Coronary artery (tissue), 2 donors: Measurements from ENCODE around the gene MEAK7.

Source experiments
- DNase-seq: peaks from one replicate; pipeline ENCODE4 v3.0.0-alpha.2; 2017; ENCODE audit warnings: low spot score
- H3K27ac ChIP-seq, 2 donors: fragments of 200-600 bp; sonication (generic); one replicate each; pipeline ENCODE4 v1.5.1; 2016 to 2019
- H3K4me3 ChIP-seq: fragments of 200-600 bp; sonication (generic); 2 replicates; pipeline ENCODE4 v1.5.1; 2016; ENCODE audit warnings: mild to moderate bottlenecking, moderate library complexity
- CTCF ChIP-seq: fragments of 200-600 bp; sonication (generic); IDR thresholded peaks from one replicate; pipeline ENCODE4 v1.5.1; 2019; ENCODE audit warnings: antibody characterized with exemption

MEAK7 gene

GRCh38 chr16:84487358-84487757 is 17.1 kb downstream of the MEAK7 start:
- no peak overlapping the region for H3K27ac ChIP-seq
- TF ChIP-seq CTCF = no peak
- peak; percentile 58 for DNase-seq
- H3K4me3 ChIP-seq = no peak overlapping the region

- peak; percentile 58 for DNase-seq
- Histone ChIP-seq H3K4me3 (no peak overlapping the region), H3K27ac (no peak overlapping the region)
- no peak for TF ChIP-seq CTCF
Measured at GRCh38 chr16:84486551-84487235, 17.8 kb downstream of the MEAK7 start.

- Histone ChIP-seq H3K4me3 (no peak overlapping the region), H3K27ac (no peak overlapping the region)
- no peak for TF ChIP-seq CTCF
- DNase-seq = peak; percentile 58
Measured at GRCh38 chr16:84486126-84486525, 18.3 kb downstream of the MEAK7 start.

DNA sequence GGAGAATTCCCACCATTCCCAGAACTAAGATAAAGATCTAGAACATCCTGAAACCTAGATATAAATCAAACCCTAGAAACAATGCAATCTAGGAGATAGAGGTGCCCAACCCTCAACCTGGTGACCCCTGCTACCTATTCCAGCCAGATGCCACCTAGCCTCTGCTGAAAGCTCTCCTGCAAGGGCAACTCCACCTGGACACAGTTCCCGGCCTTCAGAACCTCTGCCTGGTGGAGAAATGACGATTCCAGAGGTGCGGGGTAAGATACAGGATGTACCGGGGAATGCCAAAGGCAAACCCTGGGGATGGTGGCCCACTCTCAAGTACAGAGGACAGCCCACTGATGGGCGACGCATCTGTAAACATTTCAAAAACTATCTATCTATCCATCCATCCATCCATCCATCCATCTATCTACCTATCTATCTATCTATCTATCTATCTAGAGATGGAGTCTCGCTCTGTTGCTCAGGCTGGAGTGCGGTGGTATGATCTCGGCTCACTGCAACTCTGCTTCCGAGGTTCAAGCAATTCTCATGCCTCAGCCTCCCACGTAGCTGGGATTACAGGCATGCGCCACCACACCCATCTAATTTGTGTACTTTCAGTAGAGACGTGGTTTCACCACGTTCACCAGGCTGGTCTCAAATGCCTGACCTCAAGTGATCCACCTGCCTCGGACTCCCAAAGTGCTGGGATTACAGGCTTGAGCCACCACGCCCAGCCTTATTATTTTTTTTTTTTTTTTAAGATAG is 19.0 kb downstream of the MEAK7 start:
- TF ChIP-seq CTCF = no peak
- peak; percentile 38 for DNase-seq
- Histone ChIP-seq H3K4me3 (no peak overlapping the region), H3K27ac (no peak overlapping the region)

DNA sequence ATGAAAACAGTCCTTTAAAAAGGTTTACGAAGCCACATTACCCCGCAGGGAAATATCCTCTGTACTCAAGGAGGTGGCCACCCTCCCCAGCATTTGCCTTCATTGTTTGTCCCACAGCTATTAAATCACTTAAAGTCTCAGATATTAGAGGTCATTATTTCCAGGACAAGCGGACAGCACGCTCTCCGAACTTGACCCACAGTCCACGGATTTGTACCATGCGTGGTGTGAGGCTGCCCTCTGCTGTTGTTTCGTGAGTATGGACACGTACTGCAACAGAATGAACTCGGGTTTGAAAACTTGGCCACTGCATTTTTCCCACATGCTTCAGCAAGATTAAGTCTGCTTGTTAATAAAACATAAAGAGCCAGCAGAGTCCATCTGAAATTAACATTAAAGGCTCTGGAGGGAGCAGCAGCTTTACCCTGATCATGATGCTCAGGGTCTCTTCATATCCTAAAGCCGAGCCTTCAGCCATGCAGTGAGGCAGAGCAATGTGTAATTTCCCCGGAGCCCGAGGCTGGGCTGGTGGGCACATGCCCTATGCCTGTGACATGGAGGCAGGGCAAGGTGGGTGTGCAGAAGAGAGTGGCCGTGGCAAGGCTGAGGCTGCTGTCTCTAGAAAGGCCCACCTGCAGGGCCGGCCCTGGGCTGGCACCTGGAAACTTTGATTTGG is 19.7 kb downstream of the MEAK7 start:
- peak; percentile 55 for TF ChIP-seq CTCF

GRCh38 chr16:84483882-84484565 is 20.4 kb downstream of the MEAK7 start:
- DNase-seq = peak; percentile 57
- H3K27ac ChIP-seq = no peak overlapping the region
- H3K4me3 ChIP-seq = no peak overlapping the region
- no peak for TF ChIP-seq CTCF

More for the DNA sequence above, 19.7 kb downstream of the MEAK7 start:
- Histone ChIP-seq H3K27ac (no peak overlapping the region), H3K4me3 (no peak overlapping the region)
- DNase-seq = peak; percentile 66
